HL-60 (cell line): ENCODE data around the gene ZNF808.
"Not testable (repeated sequence)": the region's sequence is repeated elsewhere in the genome, so short reads cannot be mapped to it uniquely, and the experiment has no call there.

Experiments used
- CTCF ChIP-seq: IDR thresholded peaks from one replicate; pipeline ENCODE4 v1.5.1; 2011; ENCODE audit warnings: low read length, control low read depth, inconsistent platforms; ENCODE audit not compliant: insufficient read depth
- POLR2AphosphoS5 ChIP-seq: IDR thresholded peaks from 2 replicates; pipeline ENCODE4 v1.6.1; 2012; ENCODE audit warnings: low read depth
- REST ChIP-seq: IDR thresholded peaks from 2 replicates; pipeline ENCODE4 v1.6.1; 2012; ENCODE audit warnings: low read depth; ENCODE audit not compliant: insufficient replicate concordance

GRCh38 chr19:52558732-52559445 lies 31.4 kb downstream of the ZNF808 start:
- not testable (repeated sequence) for TF ChIP-seq CTCF, REST, POLR2AphosphoS5
